NCI-H2171 treated with DMSO at 0.1 percent for 48 hours (cell line): ENCODE data around the gene DGKG.

Experiments used
- DNase-seq: peaks from one replicate; lab custom pipeline; 2025; lab: John Stamatoyannopoulos, UW

DGKG gene

DNA sequence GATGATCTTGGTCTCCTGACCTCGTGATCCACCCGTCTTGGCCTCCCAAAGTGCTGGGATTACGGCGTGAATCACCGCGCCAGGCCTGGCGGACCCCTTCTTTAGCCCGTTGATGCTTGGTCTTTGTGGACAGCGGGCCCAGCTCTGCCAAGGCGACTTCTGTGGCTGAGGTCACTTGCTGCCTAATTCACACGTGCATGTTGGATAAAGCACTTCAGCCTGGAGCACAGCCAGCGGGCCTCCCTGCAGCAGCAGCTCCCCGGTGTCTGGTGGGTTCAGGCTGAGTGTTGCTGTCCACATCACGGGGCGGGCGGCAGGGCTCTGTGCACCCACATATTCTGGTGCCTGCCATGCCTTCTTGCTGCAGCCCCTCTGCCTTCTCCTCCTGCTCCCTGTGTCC, 88.4 kb downstream of the DGKG start:
- no peak for DNase-seq

DNA sequence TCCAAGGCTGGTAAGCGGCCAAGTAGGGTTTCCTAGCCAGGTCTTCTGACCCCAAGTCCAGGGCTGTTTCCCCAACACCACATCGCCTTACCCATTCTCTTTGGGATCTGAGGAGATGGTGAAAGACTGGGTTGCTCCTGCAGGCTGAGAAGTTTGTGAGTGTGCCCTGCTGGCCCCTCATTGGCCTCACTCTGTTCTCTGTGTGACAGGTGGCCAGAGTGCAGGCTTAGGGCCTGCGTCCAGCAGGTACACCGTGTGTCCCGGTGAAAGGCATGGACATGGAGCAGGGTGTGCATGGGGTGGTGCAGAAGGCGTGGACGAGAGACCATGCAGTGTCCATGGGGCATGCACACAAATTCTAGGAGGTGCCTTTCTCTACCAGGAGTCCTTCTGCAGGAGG, 91.3 kb downstream of the DGKG start:
- DNase-seq, result no peak

DNA sequence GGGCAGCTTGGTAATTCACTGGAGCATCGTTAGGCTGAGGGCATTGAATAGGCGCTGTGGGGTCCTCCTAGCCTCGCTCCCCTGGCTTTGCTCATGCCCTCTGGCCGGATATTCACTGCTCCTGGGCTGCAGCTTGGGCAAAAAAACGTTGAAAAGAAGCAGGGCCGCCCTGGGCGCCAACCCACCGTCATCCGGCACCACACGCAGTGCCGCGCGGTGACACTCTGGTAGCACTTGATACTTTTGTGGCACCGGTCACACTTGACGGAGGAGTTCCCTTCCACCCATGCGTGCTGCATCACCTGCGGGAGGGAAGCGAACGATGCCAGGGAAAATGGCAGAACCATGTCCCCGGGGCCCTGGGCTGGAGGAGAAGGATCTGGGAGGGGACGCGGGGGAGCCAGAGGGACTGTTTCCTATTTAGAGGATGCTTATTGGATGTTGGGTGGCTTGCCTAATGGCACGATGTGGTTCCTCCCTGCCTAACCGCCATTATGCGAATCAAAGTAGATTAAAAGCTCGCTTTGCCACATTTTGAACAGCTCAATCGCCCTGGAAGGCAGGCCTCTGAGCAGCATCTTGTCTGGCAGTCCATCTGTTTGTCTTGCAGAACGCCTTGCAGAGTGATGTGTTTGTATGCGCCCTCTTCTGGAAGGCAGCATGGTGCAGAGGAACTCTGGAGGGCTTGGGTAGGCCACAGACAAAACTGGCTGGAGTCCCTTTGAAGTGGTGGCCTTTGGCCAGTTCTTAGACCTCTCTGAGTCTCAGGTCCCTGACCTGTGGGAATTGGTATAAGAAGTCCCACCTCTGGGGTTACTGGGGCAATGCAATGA, 93.2 kb downstream of the DGKG start:
- DNase-seq, result no peak

DNA sequence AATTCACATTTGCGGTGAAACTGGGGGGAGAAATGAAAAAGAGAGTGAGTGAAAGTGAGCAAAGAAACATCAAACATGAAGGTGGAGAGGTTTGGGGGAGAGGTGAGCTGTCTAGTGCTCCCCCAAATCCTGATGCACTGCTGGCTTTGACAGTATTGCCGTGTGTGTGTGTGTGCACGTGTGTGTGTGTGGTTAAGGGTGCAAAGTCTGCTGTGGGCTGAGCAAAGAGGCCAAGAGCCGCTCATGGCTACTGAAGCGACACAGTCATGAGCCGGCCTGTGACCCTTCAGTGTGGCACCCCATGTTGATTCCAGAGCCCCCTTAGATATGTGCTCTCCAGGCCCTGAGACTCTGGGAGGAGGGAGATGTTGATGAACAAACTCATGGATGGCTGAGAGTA, 94.3 kb downstream of the DGKG start:
- DNase-seq, result no peak

DNA sequence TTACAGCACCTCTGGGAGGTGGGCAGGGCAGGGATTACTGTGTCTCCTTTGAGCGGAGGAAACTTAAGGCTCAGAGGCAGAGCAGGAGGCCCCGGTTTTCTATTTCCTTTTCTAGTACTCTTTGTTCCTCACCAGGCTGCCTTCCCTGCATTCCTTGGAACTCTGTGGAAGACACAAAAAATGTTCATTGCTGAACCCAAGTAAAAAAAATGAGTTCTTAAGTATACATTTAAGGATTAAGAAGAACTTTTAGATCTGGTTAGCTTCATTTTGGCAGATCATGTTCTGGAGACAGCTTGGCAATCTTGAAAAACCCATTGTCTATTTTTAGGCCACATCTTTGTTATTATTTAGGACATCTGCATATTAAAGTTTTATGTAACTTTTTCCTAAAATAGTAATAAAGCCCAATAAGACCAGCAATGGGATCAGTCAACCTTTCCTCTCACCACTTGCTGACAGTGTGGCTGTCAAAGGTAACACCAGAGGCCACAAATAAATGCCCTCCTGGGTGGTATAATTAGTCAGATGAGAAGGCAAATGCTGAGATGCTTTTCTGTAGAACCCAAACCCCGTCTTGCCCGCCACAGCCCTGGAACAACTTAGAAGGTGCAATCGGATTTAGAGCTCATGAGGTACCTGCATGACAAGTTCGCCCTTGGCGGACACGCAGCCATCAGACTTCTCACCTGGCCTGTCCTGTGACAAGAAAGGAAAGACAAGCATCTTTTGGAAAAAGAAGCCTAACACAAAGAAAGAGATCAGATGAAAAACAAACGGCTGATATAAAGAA, 97.2 kb downstream of the DGKG start:
- DNase-seq, result no peak

DNA sequence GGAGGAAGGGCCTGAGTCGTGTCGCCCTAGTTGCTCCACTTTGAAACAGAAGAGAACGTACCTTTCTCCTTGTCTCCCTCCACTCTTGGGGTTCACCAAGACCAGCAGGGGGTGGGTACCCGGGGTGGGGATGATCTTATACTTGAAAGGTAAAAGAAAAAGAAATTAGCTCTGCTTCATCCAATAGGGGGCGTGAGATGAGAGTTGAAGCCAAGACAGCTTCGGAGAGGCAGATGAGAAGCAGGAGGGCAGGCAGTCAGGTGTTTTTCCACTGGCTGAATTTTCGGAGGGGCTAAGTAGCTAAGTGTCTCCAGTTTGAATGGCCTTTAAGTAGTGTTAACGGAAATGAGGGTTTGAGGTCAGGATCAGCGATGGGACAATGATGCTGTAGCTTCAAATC, 100.4 kb downstream of the DGKG start:
- no peak for DNase-seq

DNA sequence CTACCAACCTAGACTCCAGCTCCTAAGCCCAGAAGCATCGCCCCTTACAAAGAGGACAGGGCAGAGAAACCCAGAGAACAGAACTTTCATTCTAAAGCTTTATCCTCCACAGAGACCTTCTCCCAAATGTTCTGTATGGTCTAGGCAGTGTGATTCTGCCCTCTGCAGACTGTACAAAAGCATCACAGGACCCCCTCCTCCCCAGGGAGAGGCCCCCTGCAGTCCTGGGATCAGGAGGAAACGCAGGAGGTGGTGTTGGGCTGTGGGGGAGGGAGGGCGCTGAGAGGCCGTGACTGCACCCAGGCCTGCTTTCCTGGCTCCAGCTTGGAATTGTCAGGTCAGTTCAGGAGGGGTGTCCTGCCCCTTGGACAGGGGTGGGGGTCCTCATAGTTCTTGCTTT, 101.3 kb downstream of the DGKG start:
- no peak for DNase-seq

DNA sequence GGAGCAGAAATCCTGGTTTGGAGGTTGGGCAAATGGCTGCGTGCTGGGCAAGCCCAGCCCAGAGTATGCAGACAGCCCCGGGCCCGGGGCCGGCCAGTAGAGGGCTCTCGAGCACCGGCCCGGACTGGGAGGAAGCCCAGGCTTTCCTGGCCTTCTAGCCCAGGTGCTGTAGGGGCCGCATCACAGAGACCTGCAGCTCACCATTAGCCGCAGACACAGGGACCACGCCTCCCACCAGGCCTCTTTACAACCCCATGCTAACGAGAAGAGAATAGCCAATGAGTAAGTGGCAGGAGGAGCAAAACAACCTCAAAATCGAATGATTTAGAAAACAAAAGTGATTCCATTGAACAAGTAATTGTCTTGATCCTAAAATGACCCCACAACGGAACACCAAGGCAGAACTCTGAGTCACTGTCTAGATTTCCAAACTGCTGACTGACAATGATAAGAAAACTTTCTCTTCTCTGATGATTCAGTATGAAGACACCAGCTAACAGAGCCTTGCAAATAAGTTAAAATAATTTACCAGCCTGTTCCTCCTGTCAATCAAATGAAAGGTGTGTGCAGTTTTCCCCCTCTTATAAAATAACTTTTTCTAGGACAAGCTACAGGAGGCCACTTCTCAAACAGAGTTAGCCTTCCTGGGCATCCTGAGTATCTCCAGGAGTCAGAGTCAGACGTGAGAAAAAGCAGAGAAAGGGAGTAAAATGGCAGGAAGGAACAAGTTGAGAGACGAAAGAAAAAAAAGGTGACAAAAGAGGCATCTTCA, 102.2 kb downstream of the DGKG start:
- DNase-seq, result peak; percentile 20

DNA sequence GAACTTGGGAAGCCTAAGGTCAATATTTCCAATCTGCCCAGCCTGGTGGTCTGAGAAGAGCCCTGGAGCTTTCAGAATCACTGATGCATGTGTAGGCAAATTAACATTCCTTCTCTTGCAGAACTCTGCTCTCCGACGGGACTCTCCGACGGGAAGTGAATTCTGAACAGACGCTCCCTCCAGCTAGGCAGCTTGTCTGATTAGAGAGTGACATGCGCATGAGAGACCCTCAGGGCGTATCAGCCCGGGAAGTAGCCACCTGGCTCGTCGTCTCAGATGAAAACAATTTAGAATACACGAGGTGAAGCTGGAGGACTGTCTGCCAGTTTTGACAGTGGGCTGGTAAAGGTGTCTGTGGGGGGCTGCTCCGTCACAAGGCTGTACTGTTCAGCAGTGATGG, 103.1 kb downstream of the DGKG start:
- DNase-seq, result no peak

DNA sequence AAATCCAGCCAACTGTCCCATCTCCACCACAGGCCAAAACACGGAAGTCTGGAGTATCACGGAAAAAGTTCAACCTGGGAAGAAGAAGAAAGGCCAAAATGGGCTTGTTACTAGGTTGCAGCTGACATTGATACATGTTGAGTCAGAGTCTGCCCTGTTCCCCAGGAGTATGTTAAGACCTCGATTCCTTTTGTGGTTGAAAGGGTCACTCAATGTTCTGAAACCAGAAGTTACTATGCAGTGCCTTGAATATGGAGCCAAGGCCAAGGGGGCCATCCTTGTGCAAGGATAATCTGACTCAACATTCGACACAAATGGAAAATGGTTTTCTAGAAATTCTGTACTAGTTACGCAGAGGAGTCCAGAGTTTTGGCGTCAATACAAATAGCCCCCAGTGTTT, 104.2 kb downstream of the DGKG start:
- no peak for DNase-seq

DNA sequence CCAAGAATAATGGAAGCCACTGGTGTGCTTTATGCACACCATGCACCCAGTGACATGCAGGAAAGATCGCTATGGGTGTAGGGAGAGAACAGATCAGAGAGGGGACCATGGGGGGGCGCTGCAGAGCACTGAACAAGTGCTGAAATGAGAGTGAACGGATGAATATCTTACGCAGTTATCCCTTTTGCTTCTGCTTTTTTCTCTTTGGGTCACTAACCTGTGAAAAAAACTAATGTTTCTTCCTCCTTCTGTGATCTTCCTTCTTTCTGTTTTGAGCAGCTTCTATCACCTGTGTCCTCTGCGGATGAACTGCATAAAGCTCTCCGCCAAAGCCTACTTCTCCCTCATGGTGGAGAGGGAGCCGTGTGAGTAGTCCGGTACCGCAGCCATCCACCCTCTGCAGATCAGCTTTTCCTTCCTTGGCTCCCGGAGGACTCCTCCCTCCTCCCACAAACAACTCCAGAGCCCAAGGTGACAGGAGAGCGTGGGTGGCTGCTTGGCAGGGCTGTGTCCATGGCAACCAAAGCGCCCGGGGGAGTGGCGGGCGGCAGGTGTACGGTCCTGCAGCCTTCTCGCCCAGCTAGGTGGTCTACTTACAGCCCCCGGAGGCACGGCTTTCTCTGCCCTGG, 106.2 kb downstream of the DGKG start:
- no peak for DNase-seq

DNA sequence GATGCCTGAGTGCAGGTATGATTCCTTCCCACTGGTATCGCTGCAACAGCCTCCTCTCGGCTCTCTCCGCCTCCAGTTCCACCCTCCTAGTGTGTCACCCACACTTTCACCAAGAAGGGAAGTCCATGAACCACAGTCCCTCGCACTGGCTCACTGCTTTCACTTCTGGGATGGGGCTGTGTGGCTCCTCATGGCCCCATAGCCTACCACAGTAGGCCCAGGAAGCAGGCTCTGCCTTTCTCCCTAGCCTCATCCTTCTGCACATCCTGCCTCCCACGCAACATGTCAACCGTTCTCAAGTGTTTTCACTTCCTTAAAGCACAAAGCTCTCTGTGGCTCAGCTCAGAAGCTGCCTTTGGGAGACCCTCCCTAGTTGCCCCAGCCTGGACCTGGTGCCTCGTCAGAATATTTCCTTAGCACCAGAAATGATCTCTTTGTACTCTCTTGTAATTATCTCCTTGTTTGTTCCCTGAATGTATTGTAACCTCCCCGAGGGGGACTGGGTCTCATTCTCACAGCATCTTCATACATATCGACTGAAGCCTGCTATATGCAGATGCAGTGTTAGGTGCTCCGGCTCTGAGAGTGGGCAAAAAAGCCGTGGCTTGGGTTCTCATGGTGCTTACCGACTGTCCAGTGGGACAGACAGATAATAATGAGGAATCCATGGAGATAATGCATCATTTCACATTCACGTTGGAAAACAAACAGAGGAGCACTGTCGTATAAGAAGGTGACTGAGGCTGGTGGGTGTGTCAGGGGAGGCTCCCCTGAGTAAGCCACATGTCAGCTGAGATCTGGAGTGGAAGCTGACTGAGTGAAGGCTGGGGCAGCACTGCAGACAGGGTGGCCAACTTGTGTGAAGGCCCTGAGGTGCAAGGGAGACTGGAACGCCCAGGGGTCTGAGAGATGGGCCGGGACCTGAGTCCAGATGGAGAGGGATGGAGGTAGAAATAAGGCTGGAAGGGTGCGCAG, 107.1 kb downstream of the DGKG start:
- no peak for DNase-seq

DNA sequence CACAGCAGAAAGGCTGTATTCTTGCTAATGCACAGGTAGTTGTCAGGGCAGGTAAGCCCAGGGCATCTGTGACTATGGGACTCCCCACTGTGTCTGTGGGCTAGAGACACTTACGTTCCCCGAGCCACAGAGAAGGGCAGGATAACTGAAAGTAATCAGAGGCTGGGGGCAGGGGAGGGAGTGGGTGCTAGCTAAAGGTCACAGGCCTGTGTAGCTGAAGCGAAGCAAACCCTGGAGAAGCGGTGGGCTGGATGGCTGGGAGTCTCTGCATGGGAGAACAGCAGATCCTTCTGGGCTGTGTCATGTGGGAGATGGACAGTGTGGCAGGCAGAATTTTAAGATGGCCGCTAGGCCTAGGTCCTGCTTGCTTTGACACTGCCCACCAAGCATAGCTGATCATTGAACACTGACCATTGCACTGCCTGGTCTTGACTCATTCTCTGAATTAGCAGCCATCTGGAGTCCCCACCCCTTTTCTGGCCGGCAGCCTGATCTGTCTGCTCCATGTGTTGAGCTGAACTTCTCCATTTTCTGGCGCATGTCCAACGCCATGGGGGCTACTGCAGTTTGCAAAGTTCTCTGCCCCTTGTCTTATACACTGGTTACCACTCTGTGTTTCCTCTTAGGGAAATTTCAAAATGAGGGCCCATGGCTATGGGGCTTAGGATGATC, 110.0 kb downstream of the DGKG start:
- no peak for DNase-seq

DNA sequence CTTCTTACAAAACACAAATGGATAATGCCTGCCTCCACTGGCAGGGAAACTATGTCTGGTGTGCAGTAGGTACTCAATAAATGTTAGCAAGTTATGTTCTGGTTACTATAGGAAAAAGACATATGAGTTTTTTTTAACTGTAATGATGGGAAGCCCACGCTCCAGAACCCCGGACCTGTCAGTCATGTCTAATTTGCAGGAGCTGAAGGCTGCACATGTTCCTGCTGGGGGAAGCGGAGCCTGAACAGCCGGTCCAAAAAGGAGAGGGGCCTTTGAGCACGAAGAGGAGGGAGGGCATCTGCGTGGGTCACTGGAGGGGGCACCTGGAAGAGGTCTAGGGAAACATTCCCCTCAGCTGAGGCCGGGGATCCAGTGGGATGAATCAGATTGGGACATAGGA, 113.2 kb downstream of the DGKG start:
- no peak for DNase-seq

DNA sequence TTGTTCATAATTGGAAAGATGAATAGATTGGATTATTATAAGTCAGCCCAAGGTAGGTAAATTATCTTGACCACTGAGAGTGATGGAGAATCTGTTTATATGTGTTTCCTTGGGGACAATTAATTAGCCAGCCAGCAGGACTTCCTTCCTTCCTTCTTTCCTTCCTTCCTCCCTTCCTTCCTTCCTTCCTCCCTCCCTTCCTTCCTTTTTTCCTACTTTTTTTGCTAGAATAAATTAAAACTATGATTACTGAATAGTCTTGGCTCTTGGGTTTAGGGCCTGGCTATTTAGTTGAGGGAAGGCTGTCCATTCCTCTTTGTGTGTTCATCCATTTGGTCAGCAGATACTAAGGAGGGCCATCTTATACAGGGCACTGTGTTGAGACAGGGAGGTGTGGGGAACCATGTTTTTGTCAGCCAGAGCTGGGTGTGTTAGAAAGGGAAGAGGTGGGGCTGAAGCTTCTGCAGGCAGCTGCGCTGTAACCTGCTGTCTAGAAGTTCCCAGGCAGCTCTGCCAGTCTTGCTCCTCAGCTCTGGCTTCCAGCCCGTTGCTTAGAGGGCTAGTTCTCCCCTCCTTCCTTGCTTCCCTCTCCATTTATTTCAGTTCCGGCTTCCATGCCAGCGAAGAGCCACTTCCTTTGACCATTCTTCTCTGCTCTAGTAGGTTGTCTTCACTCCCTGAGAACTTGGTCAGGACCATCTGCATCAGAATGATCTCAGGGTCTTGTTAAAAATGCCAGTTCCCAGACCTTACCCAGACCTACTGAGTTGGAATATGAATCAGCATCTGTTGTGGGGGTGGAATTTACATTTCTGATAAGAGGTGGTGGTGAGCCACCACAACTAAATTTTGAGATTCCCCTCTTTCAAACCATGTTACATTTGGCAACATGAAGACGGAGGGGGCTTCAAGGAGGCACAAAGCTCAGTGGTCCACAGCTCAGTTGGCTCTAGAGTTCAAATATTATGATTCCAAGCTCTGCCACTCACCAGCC, 113.9 kb downstream of the DGKG start:
- DNase-seq, result no peak

DNA sequence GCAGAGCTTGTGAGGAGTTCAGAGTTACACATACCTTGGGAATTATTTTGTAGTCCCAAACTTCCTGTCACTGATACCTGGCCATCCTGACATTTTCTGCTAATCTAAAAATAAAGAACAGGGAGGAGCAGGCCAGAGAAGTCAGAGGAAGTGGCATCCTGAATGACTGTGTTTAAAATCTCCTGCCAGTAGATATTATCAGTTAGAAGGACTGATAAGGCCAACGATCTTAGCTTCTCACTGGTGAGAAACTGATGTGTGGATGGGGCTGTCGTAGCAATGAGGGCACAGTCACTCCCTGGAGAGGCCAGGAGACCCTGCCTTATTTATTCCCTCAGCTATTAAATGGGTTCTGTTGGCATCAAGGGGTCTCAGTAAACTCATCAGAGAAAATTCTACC, 115.1 kb downstream of the DGKG start:
- DNase-seq, result no peak

DNA sequence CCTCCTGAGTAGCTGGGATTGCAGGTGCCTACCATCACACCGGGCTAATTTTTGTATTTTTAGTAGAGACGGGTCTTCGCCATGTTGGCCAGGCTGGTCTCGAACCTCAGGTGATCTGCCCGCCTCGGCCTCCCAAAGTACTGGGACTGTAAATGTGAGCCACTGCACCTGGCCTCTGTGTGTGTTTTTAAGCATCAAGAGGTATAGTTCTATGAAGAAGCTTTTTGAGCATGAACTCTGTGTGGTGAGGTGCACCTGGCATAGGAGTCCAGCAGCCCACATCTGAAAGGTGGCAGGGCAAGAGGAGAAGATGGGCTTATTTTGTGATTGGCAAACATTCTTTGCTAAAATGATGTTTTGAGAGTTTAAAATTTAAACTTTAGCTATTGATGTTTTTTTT, 118.0 kb downstream of the DGKG start:
- no peak for DNase-seq

DNA sequence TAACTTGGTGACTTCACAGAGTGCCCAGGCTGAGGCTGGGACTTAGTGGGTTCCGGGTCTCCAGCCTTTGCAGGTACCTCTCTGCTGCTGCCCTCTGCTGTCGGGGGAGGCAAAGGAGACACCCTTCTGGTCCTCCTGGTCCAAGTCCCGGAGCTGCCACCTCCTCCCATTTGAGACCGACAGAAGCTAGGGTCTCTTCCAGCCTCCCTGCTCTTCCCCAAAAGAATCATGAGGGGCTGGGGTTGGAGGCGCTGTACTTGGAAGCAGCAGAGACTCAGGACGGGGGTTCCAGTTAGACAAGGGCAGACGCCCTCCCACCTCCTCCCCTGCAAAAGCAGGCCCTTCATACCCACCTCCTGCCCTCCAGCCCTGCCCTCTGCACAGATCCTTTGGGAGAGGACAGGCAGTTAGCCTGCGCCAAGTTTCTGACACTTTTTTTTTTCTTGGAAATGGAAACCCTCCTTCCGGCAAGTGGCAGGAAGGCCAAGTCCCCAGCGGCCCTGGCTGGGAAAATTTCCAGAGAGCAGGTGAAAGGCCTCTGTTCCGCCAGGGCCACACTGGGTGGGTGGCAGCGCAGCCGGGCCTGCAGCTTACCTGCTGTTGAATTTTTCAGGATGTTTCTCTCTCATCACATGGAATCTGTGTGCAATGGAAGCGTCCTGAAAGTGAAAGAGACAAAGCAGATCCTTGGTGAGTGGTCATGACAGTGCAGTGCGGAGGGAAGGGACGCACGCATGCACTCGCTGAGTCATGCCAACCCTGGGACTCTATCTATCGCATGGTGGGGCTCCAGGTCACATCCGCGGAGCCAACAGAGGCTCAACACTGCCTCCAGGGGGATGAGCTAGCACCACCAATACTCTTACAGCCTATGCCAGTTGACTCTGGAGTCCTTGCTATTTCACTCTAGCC, 119.9 kb downstream of the DGKG start:
- DNase-seq, result no peak
